ENCODE measurements around the gene PDIA3. TPM values are rescaled to one million over a fixed set of nuclear protein-coding genes. Genes with fewer than 3 reads are reported as not detected.
"Not testable (repeated sequence)": the region's sequence is repeated elsewhere in the genome, so short reads cannot be mapped to it uniquely, and the experiment has no call there.

The PDIA3 gene
- total RNA-seq, 1 donor from 2014 or later, result 152 TPM

- DNase-seq, result no peak
- intact Hi-C loops (cut with micrococcal nuclease), result no loop called here
- ATAC-seq, result no peak
These were observed 62.3 kb downstream of the PDIA3 start for GRCh38 chr15:43808435-43808950.

- intact Hi-C loops (cut with micrococcal nuclease), result no loop called here
- ATAC-seq, result no peak
- DNase-seq, result no peak
These were observed 62.9 kb downstream of the PDIA3 start for GRCh38 chr15:43808960-43809678.

GRCh38 chr15:43815064-43815463 is 68.8 kb downstream of the PDIA3 start:
- ATAC-seq; DNase-seq; intact Hi-C loops (cut with micrococcal nuclease): not testable (repeated sequence)

GRCh38 chr15:43821505-43821904 is 75.3 kb downstream of the PDIA3 start:
- ATAC-seq, result no peak
- no peak for DNase-seq
- intact Hi-C loops (cut with micrococcal nuclease), result no loop called here

Small RNAs within 50 kb of the gene (microRNA-seq; reads per million reads assigned to microRNA genes)
- gene MIR1282 (ENCODE audit: borderline number of aligned reads), result not detected

Other genes with a start within 250 kb of the PDIA3 start
- 13.0 TPM for gene MAP1A, start 228.8 kb upstream of the PDIA3 start, total RNA-seq
- gene PPIP5K1, start 156.2 kb upstream of the PDIA3 start, total RNA-seq, result 11.3 TPM
- gene CKMT1B, start 152.4 kb upstream of the PDIA3 start, total RNA-seq, result 0.25 TPM
- gene STRC, start 127.6 kb upstream of the PDIA3 start, total RNA-seq, result not detected
- gene CATSPER2, start 97.6 kb upstream of the PDIA3 start, total RNA-seq, result 0.82 TPM
- 0.22 TPM for gene CKMT1A, start 52.6 kb upstream of the PDIA3 start, total RNA-seq
- 1.3 TPM for gene ELL3, start 30.5 kb downstream of the PDIA3 start, total RNA-seq
- gene SERF2, start 45.9 kb downstream of the PDIA3 start, total RNA-seq, result 1,014 TPM
- not detected for gene SERINC4, start 53.8 kb downstream of the PDIA3 start, total RNA-seq
- gene HYPK, start 54.2 kb downstream of the PDIA3 start, total RNA-seq, result 12.3 TPM
- gene MFAP1, start 78.3 kb downstream of the PDIA3 start, total RNA-seq, result 19.3 TPM
- 1.5 TPM for gene WDR76, start 80.6 kb downstream of the PDIA3 start, total RNA-seq